Measurements from ENCODE around the gene TENM3.

DNA sequence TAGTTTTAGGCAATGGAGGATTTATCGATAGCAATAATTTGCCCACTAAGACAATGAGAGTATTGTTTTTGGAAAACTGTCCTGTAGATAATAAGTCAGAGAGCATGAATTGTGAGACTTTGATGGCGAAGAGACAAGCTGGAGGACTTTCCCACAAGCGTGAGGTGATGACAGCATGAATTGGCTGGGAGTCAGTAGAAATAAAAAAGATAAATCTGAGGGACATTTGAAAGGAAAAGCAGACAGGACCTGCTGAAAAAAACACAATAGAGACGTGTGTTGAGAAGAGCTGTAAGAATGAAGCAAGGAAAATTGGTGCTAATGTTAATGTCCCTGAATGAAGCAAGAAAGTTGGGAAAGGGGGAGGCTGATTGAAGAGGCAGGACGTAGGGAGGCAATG, 440.5 kb downstream of the TENM3 start:
- TF ChIP-seq, protein P1, sequence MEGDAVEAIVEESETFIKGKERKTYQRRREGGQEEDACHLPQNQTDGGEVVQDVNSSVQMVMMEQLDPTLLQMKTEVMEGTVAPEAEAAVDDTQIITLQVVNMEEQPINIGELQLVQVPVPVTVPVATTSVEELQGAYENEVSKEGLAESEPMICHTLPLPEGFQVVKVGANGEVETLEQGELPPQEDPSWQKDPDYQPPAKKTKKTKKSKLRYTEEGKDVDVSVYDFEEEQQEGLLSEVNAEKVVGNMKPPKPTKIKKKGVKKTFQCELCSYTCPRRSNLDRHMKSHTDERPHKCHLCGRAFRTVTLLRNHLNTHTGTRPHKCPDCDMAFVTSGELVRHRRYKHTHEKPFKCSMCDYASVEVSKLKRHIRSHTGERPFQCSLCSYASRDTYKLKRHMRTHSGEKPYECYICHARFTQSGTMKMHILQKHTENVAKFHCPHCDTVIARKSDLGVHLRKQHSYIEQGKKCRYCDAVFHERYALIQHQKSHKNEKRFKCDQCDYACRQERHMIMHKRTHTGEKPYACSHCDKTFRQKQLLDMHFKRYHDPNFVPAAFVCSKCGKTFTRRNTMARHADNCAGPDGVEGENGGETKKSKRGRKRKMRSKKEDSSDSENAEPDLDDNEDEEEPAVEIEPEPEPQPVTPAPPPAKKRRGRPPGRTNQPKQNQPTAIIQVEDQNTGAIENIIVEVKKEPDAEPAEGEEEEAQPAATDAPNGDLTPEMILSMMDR (IDR thresholded peaks at IDR 0.05): no peak
- TF ChIP-seq POLR2A (IDR thresholded peaks at IDR 0.05): no peak

Measured in testis (tissue), 2 donors.